HepG2 (cell line): ENCODE results near the gene PGP. TPM values are rescaled to one million over a fixed set of nuclear protein-coding genes. Genes with fewer than 3 reads are reported as not detected.

Experiments
- ATAC-seq: fragments of 200-7000 bp; cut with Tn5 transposase; 3 replicates; pipeline ENCODE4 v1.9.1; 2020; ENCODE audit warnings: mild to moderate bottlenecking, moderate library complexity
- BruUV-seq: library from RNA; stranded (reverse); fragments of 400-500 nt; replicated peaks from 2 replicates; lab custom pipeline; 2021; lab: Mats Ljungman, UMichigan
- CTCF ChIA-PET: fragments of 300-600 bp; formaldehyde crosslinking; extraction: SDS; loops from one replicate; lab custom pipeline; 2021; ENCODE audit warnings: low total read pairs, inconsistent platforms, low intra/inter-chr PET ratio; lab: Yijun Ruan, JAX
- POLR2A ChIA-PET: fragments of 350-600 bp; sonication (Branson Sonifier 250); formaldehyde crosslinking; loops from one replicate; lab custom pipeline; 2020; ENCODE audit warnings: antibody characterized with exemption, inconsistent platforms; lab: Yijun Ruan, JAX
- DNase-seq: peaks from one replicate; pipeline ENCODE4 v3.0.0-alpha.2; 2015; ENCODE audit warnings: low spot score
- FAIRE-seq: peaks from 3 replicates; lab custom pipeline; 2011; peaks lifted over from hg19 to GRCh38; lab: Jason Lieb, UNC
- H2AFZ ChIP-seq: one replicate; pipeline ENCODE4 v1.6.1; 2011; ENCODE audit warnings: low read length, inconsistent platforms
- H3K27ac ChIP-seq: fragments of 300-600 bp; 3 replicates; pipeline ENCODE4 v1.8.0; 2011; ENCODE audit warnings: mixed run types, mild to moderate bottlenecking, mixed read lengths, low read length, inconsistent platforms; ENCODE audit not compliant: insufficient read depth; ENCODE audit errors: extremely low read length
- H3K27me3 ChIP-seq, 2 experiments: fragments of 200-600 bp in 1 of 2; 2 replicates in 1 of 2; 3 replicates in 1 of 2; pipeline versions ENCODE4 v1.6.0 to v1.8.0; 2011; ENCODE audit warnings: low read length in 2 of 2, mild to moderate bottlenecking in 2 of 2, moderate library complexity in 2 of 2, inconsistent platforms in 1 of 2; ENCODE audit not compliant: insufficient read depth in 2 of 2, control insufficient read depth in 1 of 2
- H3K36me3 ChIP-seq, 2 experiments: fragments of 200-600 bp in 1 of 2; replicated peaks in 1 of 2; 2 replicates in 1 of 2; 3 replicates in 1 of 2; pipeline versions ENCODE4 v1.5.1 to v1.8.0; 2011; ENCODE audit warnings: low read length in 2 of 2, inconsistent platforms in 1 of 2; ENCODE audit not compliant: insufficient read depth in 2 of 2, control insufficient read depth in 1 of 2
- H3K4me1 ChIP-seq: 2 replicates; pipeline ENCODE4 v1.5.1; 2012; ENCODE audit warnings: low read length, inconsistent platforms; ENCODE audit not compliant: insufficient read depth
- H3K4me2 ChIP-seq: 2 replicates; pipeline ENCODE4 v1.6.0; 2011; ENCODE audit warnings: low read depth, low read length, inconsistent platforms
- H3K4me3 ChIP-seq, 3 experiments: fragments of 200-600 bp in 1 of 3; sonication (generic), shearing (Covaris generic) in 1 of 3; replicated peaks in 1 of 3; 2 replicates each; pipeline ENCODE4 v1.5.1; 2011 to 2016; ENCODE audit warnings: low read length in 3 of 3, inconsistent platforms in 2 of 3, low read depth in 2 of 3, mild to moderate bottlenecking in 2 of 3, control low read depth in 1 of 3, mixed read lengths in 1 of 3; ENCODE audit not compliant: insufficient read depth in 1 of 3
- H3K79me2 ChIP-seq: one replicate; pipeline ENCODE4 v1.6.1; 2011; ENCODE audit warnings: low read length, inconsistent platforms; ENCODE audit not compliant: insufficient read depth
- H3K9ac ChIP-seq: 2 replicates; pipeline ENCODE4 v1.6.0; 2011; ENCODE audit warnings: mild to moderate bottlenecking, low read depth, low read length, inconsistent platforms; ENCODE audit not compliant: insufficient read depth
- H3K9me3 ChIP-seq: 2 replicates; pipeline ENCODE4 v1.5.1; 2012; ENCODE audit warnings: mild to moderate bottlenecking, low read length
- H4K20me1 ChIP-seq: 2 replicates; pipeline ENCODE4 v1.6.0; 2011; ENCODE audit warnings: inconsistent platforms, mild to moderate bottlenecking, low read length, moderate library complexity; ENCODE audit not compliant: insufficient read depth
- ASH2L ChIP-seq: fragments of 300-600, 200-600 bp; sonication (generic); IDR thresholded peaks from 2 replicates; pipeline ENCODE4 v1.7.0; 2017; ENCODE audit warnings: low read depth, mild to moderate bottlenecking, moderate library complexity, mixed read lengths, low read length; ENCODE audit not compliant: insufficient read length
- BRD4 ChIP-seq: sonication (generic); formaldehyde crosslinking; IDR thresholded peaks from 2 replicates; pipeline ENCODE4 v1.4.0; 2020; ENCODE audit warnings: missing genetic modification reagents
- CBX5 ChIP-seq: sonication (generic); formaldehyde crosslinking; IDR thresholded peaks from 2 replicates; pipeline ENCODE4 v1.4.0; 2020; ENCODE audit warnings: missing genetic modification reagents, borderline replicate concordance
- CENPX ChIP-seq: sonication (generic); formaldehyde crosslinking; IDR thresholded peaks from 2 replicates; pipeline ENCODE4 v1.9.0; 2021; ENCODE audit warnings: mild to moderate bottlenecking, missing genetic modification reagents, moderate library complexity
- KDM5A ChIP-seq: fragments of 200-600 bp; sonication (generic); IDR thresholded peaks from 2 replicates; pipeline ENCODE4 v1.7.0; 2018; ENCODE audit warnings: antibody characterized with exemption, mild to moderate bottlenecking, low read length, borderline replicate concordance
- MBD4 ChIP-seq: IDR thresholded peaks from 2 replicates; pipeline ENCODE4 v1.6.1; 2012; ENCODE audit warnings: low read length, inconsistent platforms, borderline replicate concordance
- NFATC3 ChIP-seq: sonication (generic); formaldehyde crosslinking; IDR thresholded peaks from 2 replicates; pipeline ENCODE4 v1.5.1; 2020; ENCODE audit warnings: mild to moderate bottlenecking, missing genetic modification reagents
- RBM39 ChIP-seq: fragments of 200-400 bp; formaldehyde crosslinking; IDR thresholded peaks from one replicate; pipeline ENCODE4 v1.6.1; 2018; ENCODE audit warnings: antibody characterized with exemption, mild to moderate bottlenecking, low read depth, low read length; ENCODE audit not compliant: poor library complexity, severe bottlenecking
- ZBTB7A ChIP-seq: sonication (generic); formaldehyde crosslinking; IDR thresholded peaks from 2 replicates; pipeline ENCODE4 v1.8.0; 2022; ENCODE audit warnings: mild to moderate bottlenecking, missing genetic modification reagents
- ZNF563 ChIP-seq: sonication (generic); formaldehyde crosslinking; IDR thresholded peaks from 2 replicates; pipeline ENCODE4 v1.8.0; 2022; ENCODE audit warnings: mild to moderate bottlenecking, moderate library complexity, missing genetic modification reagents
- ZNF749 ChIP-seq: sonication (generic); formaldehyde crosslinking; IDR thresholded peaks from 2 replicates; pipeline ENCODE4 v1.8.0; 2022; ENCODE audit warnings: mild to moderate bottlenecking, missing genetic modification reagents, moderate library complexity, borderline replicate concordance
- ZNF777 ChIP-seq: sonication (generic); formaldehyde crosslinking; IDR thresholded peaks from 2 replicates; pipeline ENCODE4 v1.4.0; 2020; ENCODE audit warnings: missing genetic modification reagents
- WGBS: methylation state at CpG from one replicate; pipeline ENCODE4 v1.1.6; 2017; ENCODE audit warnings: low lambda C conversion rate; 5-methylcytosine and 5-hydroxymethylcytosine counted together
- in situ Hi-C: cut with HindIII; loops from 2 replicates; pipeline ENCODE4 v1.10.0; 2017; ENCODE audit warnings: low pct_unique_long_range_greater_than_20kb; ENCODE audit not compliant: extremely low pct_ligation_motif_present
- intact Hi-C: fragments of 100-400 bp; cut with micrococcal nuclease; formaldehyde crosslinking; loops from one replicate; pipeline ENCODE4 v1.10.0; 2022; ENCODE audit not compliant: unreplicated experiment
- polyA plus RNA-seq, 8 experiments: library from polyadenylated mRNA; depleted of rRNA in 3 of 8; stranded (reverse) in 7 of 8; unstranded in 1 of 8; fragments of >200 nt; fragmentation: Illumina TruSeq in 4 of 8; extraction: Trizol in 4 of 8; gene quantifications; 2 replicates each; pipeline versions ENCODE4 v1.2.1 to v1.2.3, GENCODE V29; 2011 to 2016; ENCODE audit warnings: low read depth in 4 of 8, missing spikeins in 1 of 8, mixed read lengths in 1 of 8; ENCODE audit not compliant: insufficient read depth in 1 of 8
- total RNA-seq, 5 experiments: library from RNA; depleted of rRNA; stranded (reverse); fragments of >200 nt; fragmentation: Illumina TruSeq; extraction: Trizol; gene quantifications; 2 replicates each; pipeline ENCODE4 v1.2.3, GENCODE V29; 2016; ENCODE audit warnings: low read depth in 1 of 5
- TF ChIP-seq, protein P1 (sequence below): sonication (generic); formaldehyde crosslinking; IDR thresholded peaks from 2 replicates; pipeline ENCODE4 v1.8.1; 2023; ENCODE audit warnings: mild to moderate bottlenecking, missing genetic modification reagents, borderline replicate concordance
- TF ChIP-seq, protein P2 (sequence below): sonication (generic); formaldehyde crosslinking; conservative IDR thresholded peaks from 2 replicates; pipeline ENCODE4 v1.5.0; 2020; ENCODE audit warnings: missing genetic modification reagents
- TF ChIP-seq, protein P3 (sequence below): sonication (generic); formaldehyde crosslinking; IDR thresholded peaks from 2 replicates; pipeline ENCODE4 v1.4.0; 2020; ENCODE audit warnings: missing genetic modification reagents, borderline replicate concordance
- TF ChIP-seq, protein P4 (sequence below): sonication (generic); formaldehyde crosslinking; IDR thresholded peaks from 2 replicates; pipeline ENCODE4 v1.8.1; 2022; ENCODE audit warnings: mild to moderate bottlenecking, missing genetic modification reagents
- TF ChIP-seq, protein P5 (sequence below): sonication (generic); formaldehyde crosslinking; IDR thresholded peaks from 2 replicates; pipeline ENCODE4 v1.8.0; 2022; ENCODE audit warnings: missing genetic modification reagents, mild to moderate bottlenecking, inconsistent platforms, borderline replicate concordance

The PGP gene
- total and polyA plus RNA-seq, 2 of the 13 experiments (the other 11 are each of a cell fraction or from before 2014, with no cell fraction given): 7.3 to 18.3 TPM

DNA sequence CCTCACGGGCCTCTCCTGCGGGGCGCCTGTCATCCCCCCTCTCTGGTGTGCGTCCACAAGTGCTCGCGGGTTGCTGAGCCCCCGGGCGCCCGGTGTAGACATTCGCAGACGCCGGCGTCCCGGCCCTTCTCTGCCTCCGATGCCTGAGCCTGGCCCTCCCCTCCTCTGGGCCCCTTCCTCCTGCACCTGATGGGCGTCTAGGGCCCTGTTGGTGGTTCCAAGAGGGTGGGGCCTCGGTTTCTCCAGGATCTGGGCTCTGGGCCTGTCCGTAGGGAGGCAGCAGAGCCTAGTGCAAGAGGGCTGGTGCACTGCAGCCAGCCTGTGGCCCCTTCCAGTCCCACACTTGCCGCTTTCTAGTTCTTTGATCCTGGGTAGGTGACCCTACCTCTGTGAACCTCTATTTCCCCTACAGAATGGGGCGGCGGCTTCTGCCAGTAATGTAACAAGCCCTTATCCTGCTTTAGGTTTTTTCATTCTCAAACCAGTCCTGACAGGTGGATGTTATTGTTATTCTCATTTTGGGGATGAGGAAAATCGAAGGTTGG lies 9.4 kb upstream of the PGP start:
- Histone ChIP-seq H2AFZ (no peak overlapping the region), H3K4me2 (peak overlapping the region; percentile 79), H3K4me1 (peaks cover 46% of the 10 kb centered on the region), H3K79me2 (peaks cover 18% of the 10 kb centered on the region), H3K27me3 (no peaks in the 10 kb centered on the region), H3K9ac (peak overlapping the region; percentile 89), H4K20me1 (peaks cover 11% of the 10 kb centered on the region), H3K4me3 (peak overlapping the region; percentile 78 to 95 (median 79)), H3K9me3 (no peaks in the 10 kb centered on the region), H3K36me3 (peaks cover 7 to 12% of the 10 kb centered on the region in 2 experiments; a peak in 3 of 5 replicates), H3K27ac (peak overlapping the region; percentile 80)
- in situ Hi-C loops: no loop called here
- FAIRE-seq (peak; percentile 23), ATAC-seq (peak; percentile 56), DNase-seq (peak; percentile 45)
- 11% methylated on average over 4 of the region's 22 CpGs for WGBS
- CTCF ChIA-PET: no interaction called here
- intact Hi-C loops: no loop called here
- TSS peak; percentile 82 for BruUV-seq
- POLR2A ChIA-PET: interaction anchor here (1.8 to 2.6 kb wide), 2 partner anchors 10 to 27 kb away, joined by 9 to 14 read pairs; partner anchors contain the start of genes ECI1 and PGP
- TF ChIP-seq BRD4 (CRISPR knock-in tag) (peak; percentile 9), KDM5A (peak; percentile 85), CENPX (CRISPR knock-in tag) (no peak), NFATC3 (CRISPR knock-in tag) (0 out of 2 replicates have a peak, but pooled peaks have one; percentile 18), ZNF777 (CRISPR knock-in tag) (peak; percentile 68; the same call in 1 of the 2 replicates), MBD4 (no peak), ZBTB7A (CRISPR knock-in tag) (peak; percentile 36; the same call in 1 of the 2 replicates), ZNF749 (CRISPR knock-in tag) (0 out of 2 replicates have a peak, but pooled peaks have one; percentile 8), RBM39 (peak; percentile 39), CBX5 (CRISPR knock-in tag) (no peak), ASH2L (peak; percentile 10), ZNF563 (CRISPR knock-in tag) (peak; percentile 1; the same call in 1 of the 2 replicates)
- TF ChIP-seq, protein P1, sequence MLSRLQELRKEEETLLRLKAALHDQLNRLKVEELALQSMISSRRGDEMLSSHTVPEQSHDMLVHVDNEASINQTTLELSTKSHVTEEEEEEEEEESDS: 0 out of 2 replicates have a peak, but pooled peaks have one; percentile 5
- TF ChIP-seq, protein P2, sequence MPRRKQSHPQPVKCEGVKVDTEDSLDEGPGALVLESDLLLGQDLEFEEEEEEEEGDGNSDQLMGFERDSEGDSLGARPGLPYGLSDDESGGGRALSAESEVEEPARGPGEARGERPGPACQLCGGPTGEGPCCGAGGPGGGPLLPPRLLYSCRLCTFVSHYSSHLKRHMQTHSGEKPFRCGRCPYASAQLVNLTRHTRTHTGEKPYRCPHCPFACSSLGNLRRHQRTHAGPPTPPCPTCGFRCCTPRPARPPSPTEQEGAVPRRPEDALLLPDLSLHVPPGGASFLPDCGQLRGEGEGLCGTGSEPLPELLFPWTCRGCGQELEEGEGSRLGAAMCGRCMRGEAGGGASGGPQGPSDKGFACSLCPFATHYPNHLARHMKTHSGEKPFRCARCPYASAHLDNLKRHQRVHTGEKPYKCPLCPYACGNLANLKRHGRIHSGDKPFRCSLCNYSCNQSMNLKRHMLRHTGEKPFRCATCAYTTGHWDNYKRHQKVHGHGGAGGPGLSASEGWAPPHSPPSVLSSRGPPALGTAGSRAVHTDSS: 0 out of 2 replicates have a peak, but pooled peaks have one; percentile 10
- TF ChIP-seq, protein P3, sequence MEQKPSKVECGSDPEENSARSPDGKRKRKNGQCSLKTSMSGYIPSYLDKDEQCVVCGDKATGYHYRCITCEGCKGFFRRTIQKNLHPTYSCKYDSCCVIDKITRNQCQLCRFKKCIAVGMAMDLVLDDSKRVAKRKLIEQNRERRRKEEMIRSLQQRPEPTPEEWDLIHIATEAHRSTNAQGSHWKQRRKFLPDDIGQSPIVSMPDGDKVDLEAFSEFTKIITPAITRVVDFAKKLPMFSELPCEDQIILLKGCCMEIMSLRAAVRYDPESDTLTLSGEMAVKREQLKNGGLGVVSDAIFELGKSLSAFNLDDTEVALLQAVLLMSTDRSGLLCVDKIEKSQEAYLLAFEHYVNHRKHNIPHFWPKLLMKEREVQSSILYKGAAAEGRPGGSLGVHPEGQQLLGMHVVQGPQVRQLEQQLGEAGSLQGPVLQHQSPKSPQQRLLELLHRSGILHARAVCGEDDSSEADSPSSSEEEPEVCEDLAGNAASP (CRISPR knock-in tag): 0 out of 2 replicates have a peak, but pooled peaks have one; percentile 15
- TF ChIP-seq, protein P4, sequence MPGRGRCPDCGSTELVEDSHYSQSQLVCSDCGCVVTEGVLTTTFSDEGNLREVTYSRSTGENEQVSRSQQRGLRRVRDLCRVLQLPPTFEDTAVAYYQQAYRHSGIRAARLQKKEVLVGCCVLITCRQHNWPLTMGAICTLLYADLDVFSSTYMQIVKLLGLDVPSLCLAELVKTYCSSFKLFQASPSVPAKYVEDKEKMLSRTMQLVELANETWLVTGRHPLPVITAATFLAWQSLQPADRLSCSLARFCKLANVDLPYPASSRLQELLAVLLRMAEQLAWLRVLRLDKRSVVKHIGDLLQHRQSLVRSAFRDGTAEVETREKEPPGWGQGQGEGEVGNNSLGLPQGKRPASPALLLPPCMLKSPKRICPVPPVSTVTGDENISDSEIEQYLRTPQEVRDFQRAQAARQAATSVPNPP: no peak
- TF ChIP-seq, protein P5, sequence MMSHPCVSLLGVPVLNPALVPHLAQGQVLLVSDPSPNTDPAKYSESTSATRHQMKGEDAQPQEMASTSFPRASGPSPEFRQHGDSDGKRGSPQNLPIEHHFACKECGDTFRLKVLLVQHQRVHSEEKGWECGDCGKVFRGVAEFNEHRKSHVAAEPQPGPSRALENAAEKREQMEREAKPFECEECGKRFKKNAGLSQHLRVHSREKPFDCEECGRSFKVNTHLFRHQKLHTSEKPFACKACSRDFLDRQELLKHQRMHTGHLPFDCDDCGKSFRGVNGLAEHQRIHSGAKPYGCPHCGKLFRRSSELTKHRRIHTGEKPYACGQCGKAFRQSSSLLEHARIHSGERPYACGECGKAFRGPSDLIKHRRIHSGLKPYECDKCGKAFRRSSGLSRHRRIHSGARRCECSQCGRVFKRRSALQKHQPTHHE (CRISPR knock-in tag): no peak
